PC-9 (cell line): ENCODE measurements around the gene HERC4. TPM values are rescaled to one million over a fixed set of nuclear protein-coding genes. Genes with fewer than 3 reads are reported as not detected.
"Not testable (repeated sequence)": the region's sequence is repeated elsewhere in the genome, so short reads cannot be mapped to it uniquely, and the experiment has no call there.

ENCODE experiments used
- BruUV-seq: library from RNA; stranded (reverse); fragments of 400-500 nt; replicated peaks from 2 replicates; lab custom pipeline; 2021; lab: Mats Ljungman, UMichigan
- CTCF ChIA-PET: fragments of 300-600 bp; sonication (Branson Sonifier 250); formaldehyde crosslinking; loops from one replicate; lab custom pipeline; 2022; ENCODE audit warnings: antibody characterized with exemption; lab: Charles Lee
- POLR2A ChIA-PET: fragments of 300-600 bp; sonication (Branson Sonifier 250); formaldehyde crosslinking; loops from one replicate; lab custom pipeline; 2022; ENCODE audit warnings: antibody characterized with exemption; ENCODE audit not compliant: unreplicated experiment; lab: Charles Lee
- DNase-seq, 2 experiments: peaks; one replicate each; pipeline versions ENCODE4 v3.0.0 to v3.0.0-alpha.2; 2015 to 2022; ENCODE audit warnings: mixed read lengths in 1 of 2
- H2AFZ ChIP-seq: fragments of 200-600 bp; sonication (generic); 2 replicates; pipeline ENCODE4 v1.8.1; 2017; ENCODE audit warnings: antibody characterized with exemption
- H3F3A ChIP-seq: fragments of 200-600 bp; sonication (generic); 2 replicates; pipeline ENCODE4 v1.8.1; 2017; ENCODE audit warnings: antibody characterized with exemption, mild to moderate bottlenecking, low read depth; ENCODE audit not compliant: insufficient read depth
- H3K27ac ChIP-seq: fragments of 200-600 bp; sonication (generic); 2 replicates; pipeline ENCODE4 v1.6.1; 2016; ENCODE audit warnings: mixed run types
- H3K27me3 ChIP-seq: fragments of 200-600 bp; sonication (generic); 2 replicates; pipeline ENCODE4 v1.6.1; 2016; ENCODE audit warnings: low read depth, mixed run types; ENCODE audit not compliant: insufficient read depth
- H3K36me3 ChIP-seq: fragments of 200-600 bp; sonication (generic); 2 replicates; pipeline ENCODE4 v1.6.1; 2016; ENCODE audit warnings: low read depth, mixed run types
- H3K4me1 ChIP-seq: fragments of 200-600 bp; sonication (generic); replicated peaks from 2 replicates; pipeline ENCODE4 v1.6.1; 2016; ENCODE audit warnings: mixed run types; ENCODE audit not compliant: insufficient read depth
- H3K4me2 ChIP-seq: fragments of 200-600 bp; sonication (generic); 2 replicates; pipeline ENCODE4 v1.6.1; 2017; ENCODE audit warnings: mixed run types
- H3K4me3 ChIP-seq: fragments of 200-600 bp; sonication (generic); 2 replicates; pipeline ENCODE4 v1.6.1; 2016; ENCODE audit warnings: mixed run types
- H3K79me2 ChIP-seq: fragments of 200-600 bp; sonication (generic); 2 replicates; pipeline ENCODE4 v1.6.1; 2017; ENCODE audit warnings: low read depth, mixed run types
- H3K9me2 ChIP-seq: fragments of 200-600 bp; sonication (generic); 2 replicates; pipeline ENCODE4 v1.8.1; 2017; ENCODE audit warnings: mild to moderate bottlenecking; ENCODE audit not compliant: insufficient read depth
- H3K9me3 ChIP-seq: fragments of 200-600 bp; sonication (generic); 2 replicates; pipeline ENCODE4 v1.8.1; 2016; ENCODE audit warnings: low read depth; ENCODE audit not compliant: insufficient read depth
- H4K20me1 ChIP-seq: fragments of 200-600 bp; sonication (generic); 2 replicates; pipeline ENCODE4 v1.8.1; 2017; ENCODE audit not compliant: insufficient read depth
- CTCF ChIP-seq: fragments of 200-600 bp; sonication (generic); conservative IDR thresholded peaks from 2 replicates; pipeline ENCODE4 v1.6.1; 2017; ENCODE audit warnings: mixed run types, antibody characterized with exemption, mild to moderate bottlenecking, moderate library complexity
- EZH2 ChIP-seq: fragments of 200-600 bp; sonication (generic); IDR thresholded peaks from 2 replicates; pipeline ENCODE4 v1.8.0; 2017; ENCODE audit warnings: antibody characterized with exemption, low read depth
- intact Hi-C: fragments of 100-400 bp; cut with micrococcal nuclease; formaldehyde crosslinking; loops from one replicate; pipeline ENCODE4 v1.10.0; 2022; ENCODE audit not compliant: unreplicated experiment
- total RNA-seq: library from RNA; stranded (reverse); gene quantifications from 2 replicates; pipeline ENCODE4 v1.2.3, GENCODE V29; 2021

The HERC4 gene
- total RNA-seq, 1 experiment from 2014 or later = 116 TPM

- TF ChIP-seq EZH2 (no peak), CTCF (no peak)
- no peaks in the 10 kb centered on the region for H3K36me3 ChIP-seq
- no peaks in the 10 kb centered on the region for H4K20me1 ChIP-seq
- intact Hi-C loops = no loop called here
- no peak overlapping the region for H3K4me2 ChIP-seq
- H3K4me1 ChIP-seq = peaks cover 39% of the 10 kb centered on the region
- no TSS peak for BruUV-seq
- no peaks in the 10 kb centered on the region for H3K9me2 ChIP-seq
- DNase-seq = no peak
- CTCF ChIA-PET = no interaction called here
- POLR2A ChIA-PET = no interaction called here
- H3F3A ChIP-seq = peaks cover 7% of the 10 kb centered on the region
- no peaks in the 10 kb centered on the region for H3K9me3 ChIP-seq
- no peak overlapping the region for H3K27ac ChIP-seq
- H2AFZ ChIP-seq = peak overlapping the region; percentile 19; the same call in 1 of the 2 replicates
- no peak overlapping the region for H3K4me3 ChIP-seq
- H3K79me2 ChIP-seq = no peaks in the 10 kb centered on the region
- no peaks in the 10 kb centered on the region for H3K27me3 ChIP-seq
These were observed 5.9 kb upstream of the HERC4 start for GRCh38 chr10:68080853-68081431.

GRCh38 chr10:68079434-68079833 lies 4.4 kb upstream of the HERC4 start:
- TF ChIP-seq CTCF (no peak), EZH2 (no peak)
- Histone ChIP-seq H3K36me3 (no peaks in the 10 kb centered on the region), H3F3A (peaks cover 4% of the 10 kb centered on the region), H3K9me3 (no peaks in the 10 kb centered on the region), H3K4me1 (peaks cover 32% of the 10 kb centered on the region), H3K4me3 (no peak overlapping the region), H3K27ac (no peak overlapping the region), H3K27me3 (no peaks in the 10 kb centered on the region), H4K20me1 (no peaks in the 10 kb centered on the region), H3K4me2 (no peak overlapping the region), H3K79me2 (peaks cover 6% of the 10 kb centered on the region), H2AFZ (no peak overlapping the region), H3K9me2 (no peaks in the 10 kb centered on the region)
- BruUV-seq = no TSS peak
- ChIA-PET POLR2A (no interaction called here), CTCF (no interaction called here)
- intact Hi-C loops = no loop called here
- DNase-seq = no peak

- Histone ChIP-seq H3K36me3 (peaks cover 12% of the 10 kb centered on the region; the same call in 1 of the 2 replicates), H3K79me2 (peaks cover 30% of the 10 kb centered on the region), H3F3A (peaks cover 7% of the 10 kb centered on the region), H3K9me2 (no peaks in the 10 kb centered on the region), H3K4me3 (no peak overlapping the region), H3K27me3 (no peaks in the 10 kb centered on the region), H3K4me2 (no peak overlapping the region), H3K9me3 (no peaks in the 10 kb centered on the region), H3K4me1 (peaks cover 22% of the 10 kb centered on the region), H3K27ac (no peak overlapping the region), H4K20me1 (peaks cover 21% of the 10 kb centered on the region), H2AFZ (no peak overlapping the region)
- intact Hi-C loops = no loop called here
- ChIA-PET POLR2A (no interaction called here), CTCF (interaction anchor here (0.6 to 0.7 kb wide), 2 partner anchors 37 to 131 kb away, joined by 4 to 15 read pairs; no protein-coding TSS in a partner anchor)
- no TSS peak for BruUV-seq
- no peak for DNase-seq
- TF ChIP-seq EZH2 (no peak), CTCF (no peak)
These were observed 1.9 kb upstream of the HERC4 start for GRCh38 chr10:68077026-68077425.

- H3K9me2 ChIP-seq, intact Hi-C loops, H3K4me2 ChIP-seq, H3K4me3 ChIP-seq, H2AFZ ChIP-seq, DNase-seq, H3K27me3 ChIP-seq, H3F3A ChIP-seq, H3K27ac ChIP-seq, H3K9me3 ChIP-seq, BruUV-seq: not testable (repeated sequence)
- peaks cover 30% of the 10 kb centered on the region for H4K20me1 ChIP-seq
- ChIA-PET CTCF (interaction anchor here (0.5 to 0.6 kb wide), 2 partner anchors 132 to 138 kb away, joined by 4 read pairs; no protein-coding TSS in a partner anchor), POLR2A (interaction anchor here (0.6 kb wide), 1 partner anchor 77 kb away, joined by 5 read pairs; no protein-coding TSS in a partner anchor)
- H3K36me3 ChIP-seq = peaks cover 21% of the 10 kb centered on the region; the same call in 1 of the 2 replicates
- peaks cover 27% of the 10 kb centered on the region for H3K4me1 ChIP-seq
- peaks cover 40% of the 10 kb centered on the region for H3K79me2 ChIP-seq
These were observed 998 bp upstream of the HERC4 start for GRCh38 chr10:68076081-68076480.
